Measurements from ENCODE around the gene PFN3. TPM values are rescaled to one million over a fixed set of nuclear protein-coding genes. Genes with fewer than 3 reads are reported as not detected.
"Not testable (repeated sequence)": the region's sequence is repeated elsewhere in the genome, so short reads cannot be mapped to it uniquely, and the experiment has no call there.

Gene PFN3
- total and polyA plus RNA-seq, 4 donors, result not detected

GRCh38 chr5:177378884-177379883 is 21.3 kb downstream of the PFN3 start:
- DNase-seq, result no peak
- no peak for ATAC-seq (ENCODE audit: insufficient read depth, low FRiP score)
- H3K27ac ChIP-seq (ENCODE audit: low read depth in 1 of 2, low read length in 1 of 2), result no peak overlapping the region
- no peak for TF ChIP-seq CTCF (IDR thresholded peaks at IDR 0.05; ENCODE audit: control extremely low read depth, extremely low read depth)
- no peaks in the 10 kb centered on the region for H3K9me3 ChIP-seq (ENCODE audit: control insufficient read depth in 4 of 4, insufficient read depth in 3 of 4, low read length in 3 of 4)
- H3K36me3 ChIP-seq (ENCODE audit: control insufficient read depth in 4 of 4, insufficient read depth in 4 of 4, low read length in 4 of 4), result no peaks in the 10 kb centered on the region
- no peak overlapping the region for H3K9ac ChIP-seq (ENCODE audit: insufficient read depth in 1 of 2, low read length in 2 of 2)
- 70 to 74% methylated on average over 15 of the region's 15 CpGs for WGBS, 2 donors
- H3K4me3 ChIP-seq, result no peak overlapping the region
- no peaks in the 10 kb centered on the region for H3K27me3 ChIP-seq (ENCODE audit: control insufficient read depth in 3 of 3, insufficient read depth in 3 of 3, low read length in 2 of 3)
- peaks cover 0 to 3% (median 0%) of the 10 kb centered on the region in 5 donors for H3K4me1 ChIP-seq (ENCODE audit: control insufficient read depth in 5 of 5, insufficient read depth in 5 of 5, low read length in 5 of 5)

GRCh38 chr5:177377851-177378776 is 22.3 kb downstream of the PFN3 start:
- Histone ChIP-seq H3K9me3 (ENCODE audit: control insufficient read depth in 4 of 4, insufficient read depth in 3 of 4, low read length in 3 of 4) (no peaks in the 10 kb centered on the region), H3K27me3 (ENCODE audit: control insufficient read depth in 3 of 3, insufficient read depth in 3 of 3, low read length in 2 of 3) (no peaks in the 10 kb centered on the region), H3K9ac (ENCODE audit: insufficient read depth in 1 of 2, low read length in 2 of 2) (no peak overlapping the region), H3K4me3 (no peak overlapping the region), H3K4me1 (ENCODE audit: control insufficient read depth in 5 of 5, insufficient read depth in 5 of 5, low read length in 5 of 5) (peaks cover 0 to 3% (median 0%) of the 10 kb centered on the region in 5 donors), H3K36me3 (ENCODE audit: control insufficient read depth in 4 of 4, insufficient read depth in 4 of 4, low read length in 4 of 4) (no peaks in the 10 kb centered on the region), H3K27ac (ENCODE audit: low read depth in 1 of 2, low read length in 1 of 2) (no peak overlapping the region)
- TF ChIP-seq CTCF (IDR thresholded peaks at IDR 0.05; ENCODE audit: control extremely low read depth, extremely low read depth), result no peak
- no peak for DNase-seq
- WGBS, 2 donors, result 83 to 91% methylated on average over 8 of the region's 8 CpGs
- ATAC-seq (ENCODE audit: insufficient read depth, low FRiP score), result no peak

- ATAC-seq (ENCODE audit: insufficient read depth, low FRiP score) (no peak), DNase-seq (no peak)
- peaks cover 0 to 11% (median 0%) of the 10 kb centered on the region in 5 donors for H3K4me1 ChIP-seq (ENCODE audit: control insufficient read depth in 5 of 5, insufficient read depth in 5 of 5, low read length in 5 of 5)
- no peak overlapping the region for H3K27ac ChIP-seq (ENCODE audit: low read depth in 1 of 2, low read length in 1 of 2)
- H3K36me3 ChIP-seq (ENCODE audit: control insufficient read depth in 4 of 4, insufficient read depth in 4 of 4, low read length in 4 of 4), result peaks cover 0 to 4% (median 0%) of the 10 kb centered on the region in 4 donors
- no peak for TF ChIP-seq CTCF (IDR thresholded peaks at IDR 0.05; ENCODE audit: control extremely low read depth, extremely low read depth)
- H3K27me3 ChIP-seq (ENCODE audit: control insufficient read depth in 3 of 3, insufficient read depth in 3 of 3, low read length in 2 of 3), result no peaks in the 10 kb centered on the region
- 88 to 93% methylated on average over 11 of the region's 11 CpGs for WGBS, 2 donors
- H3K4me3 ChIP-seq, result no peak overlapping the region
- H3K9me3 ChIP-seq (ENCODE audit: control insufficient read depth in 4 of 4, insufficient read depth in 3 of 4, low read length in 3 of 4), result no peaks in the 10 kb centered on the region
- no peak overlapping the region for H3K9ac ChIP-seq (ENCODE audit: insufficient read depth in 1 of 2, low read length in 2 of 2)
Observed at GRCh38 chr5:177376107-177376506, 24.4 kb downstream of the PFN3 start.

- not testable (repeated sequence) for ATAC-seq (ENCODE audit: insufficient read depth, low FRiP score); H3K4me3 ChIP-seq; H3K9ac ChIP-seq (ENCODE audit: insufficient read depth in 1 of 2, low read length in 2 of 2); H3K27ac ChIP-seq (ENCODE audit: low read depth in 1 of 2, low read length in 1 of 2); H3K27me3 ChIP-seq (ENCODE audit: control insufficient read depth in 3 of 3, insufficient read depth in 3 of 3, low read length in 2 of 3); H3K36me3 ChIP-seq (ENCODE audit: control insufficient read depth in 4 of 4, insufficient read depth in 4 of 4, low read length in 4 of 4); DNase-seq; H3K9me3 ChIP-seq (ENCODE audit: control insufficient read depth in 4 of 4, insufficient read depth in 3 of 4, low read length in 3 of 4)
- H3K4me1 ChIP-seq (ENCODE audit: control insufficient read depth in 5 of 5, insufficient read depth in 5 of 5, low read length in 5 of 5), result peaks cover 0 to 11% (median 0%) of the 10 kb centered on the region in 5 donors
- 79 to 85% methylated on average over 5 of the region's 5 CpGs for WGBS, 2 donors
Observed at GRCh38 chr5:177375516-177375915, 24.9 kb downstream of the PFN3 start.

Data from lung (tissue), 12 donors.